Left hindlimb (tissue), 1 donor: ENCODE results near the gene KRTAP13-1.

Source experiments
- DNase-seq: peaks from one replicate; pipeline ENCODE4 v3.0.0-alpha.2; 2018

The KRTAP13-1 gene, protein sequence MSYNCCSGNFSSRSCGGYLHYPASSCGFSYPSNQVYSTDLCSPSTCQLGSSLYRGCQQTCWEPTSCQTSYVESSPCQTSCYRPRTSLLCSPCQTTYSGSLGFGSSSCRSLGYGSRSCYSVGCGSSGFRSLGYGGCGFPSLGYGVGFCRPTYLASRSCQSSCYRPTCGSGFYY

DNA sequence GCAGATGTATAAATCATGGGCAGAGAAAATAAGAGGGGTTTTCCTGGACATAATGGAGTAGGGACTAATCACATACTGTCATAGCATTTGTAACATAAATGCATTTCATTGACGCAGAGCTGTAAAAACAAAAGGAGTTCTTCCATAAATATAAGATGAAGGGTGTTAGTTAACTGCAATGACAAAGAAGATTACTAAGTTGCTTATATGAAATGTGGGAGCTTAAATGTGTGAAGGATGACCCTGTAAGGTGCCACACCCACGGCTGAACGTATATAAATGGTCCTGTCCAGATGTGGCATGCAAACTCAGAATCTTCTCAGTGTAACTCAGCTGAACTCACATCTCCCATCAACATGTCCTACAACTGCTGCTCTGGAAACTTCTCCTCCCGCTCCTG, at the start of gene KRTAP13-1:
Gene KRTAP13-1, plus strand, starts transcription at position 301 of the 400 bp plus-strand sequence. Its CDS starts 56 bp downstream, at position 357.
- no peak for DNase-seq

DNA sequence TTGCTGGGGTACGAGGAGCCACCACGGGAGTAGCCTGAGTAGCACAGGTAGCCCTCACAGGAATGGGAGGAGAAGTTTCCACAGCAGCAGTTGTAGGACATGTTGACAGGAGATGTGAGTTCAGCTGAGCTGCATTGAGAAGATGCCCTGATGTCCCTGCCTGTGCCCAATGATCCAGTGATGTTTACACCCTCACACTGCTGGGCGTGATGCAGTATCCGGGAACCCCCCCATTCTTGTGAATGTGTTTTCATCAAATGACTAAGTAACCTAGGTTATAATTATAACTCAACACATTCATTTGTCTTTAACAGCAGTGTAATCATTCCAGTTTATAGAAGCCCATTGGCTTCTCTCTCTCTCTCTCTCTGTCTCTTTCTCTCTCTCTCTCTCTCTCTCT, 47.3 kb upstream of the KRTAP13-1 start, which contains the start of gene KRTAP23-1:
Gene KRTAP23-1, minus strand, starts transcription at position 101 of the 400 bp plus-strand sequence. Its CDS starts 0 bp downstream, at position 101.
- no peak for DNase-seq

DNA sequence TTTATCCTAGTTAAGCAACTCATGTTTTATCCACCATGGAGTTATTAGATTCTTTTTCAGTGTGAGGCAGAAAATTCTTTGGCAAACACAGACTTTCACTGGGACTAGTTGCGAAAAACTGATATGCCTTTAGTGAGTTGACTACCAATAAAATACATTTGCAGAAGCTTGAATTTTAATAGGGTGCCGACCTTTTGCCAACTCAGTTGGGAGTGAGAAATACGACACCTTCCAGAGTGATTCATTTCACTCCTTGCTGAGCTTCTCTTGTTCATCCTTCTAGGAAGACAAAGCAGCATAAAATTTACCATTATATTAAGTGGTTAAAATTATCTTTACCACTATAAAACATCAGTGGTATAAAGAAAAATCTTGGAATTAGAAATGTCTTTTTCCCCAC, 46.3 kb upstream of the KRTAP13-1 start:
- DNase-seq = no peak

DNA sequence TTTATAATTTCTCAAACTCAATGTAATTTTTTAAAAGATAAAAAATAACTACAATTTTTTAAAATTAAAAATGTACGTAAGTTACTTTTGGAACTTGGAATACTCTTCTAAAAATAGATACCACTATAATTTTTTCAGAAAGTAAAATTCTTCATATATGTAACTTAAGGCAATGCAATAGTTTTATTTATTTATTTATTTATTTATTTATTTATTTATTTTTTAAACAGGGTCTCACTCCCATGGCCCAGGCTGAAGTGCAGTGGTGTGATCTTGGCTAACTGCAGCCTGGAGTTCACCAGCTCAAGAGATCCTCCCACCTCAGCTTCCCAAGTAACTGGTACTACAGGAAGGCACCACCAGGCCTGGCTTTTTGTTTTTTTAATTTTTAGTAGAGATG, 44.3 kb upstream of the KRTAP13-1 start:
- DNase-seq = no peak

DNA sequence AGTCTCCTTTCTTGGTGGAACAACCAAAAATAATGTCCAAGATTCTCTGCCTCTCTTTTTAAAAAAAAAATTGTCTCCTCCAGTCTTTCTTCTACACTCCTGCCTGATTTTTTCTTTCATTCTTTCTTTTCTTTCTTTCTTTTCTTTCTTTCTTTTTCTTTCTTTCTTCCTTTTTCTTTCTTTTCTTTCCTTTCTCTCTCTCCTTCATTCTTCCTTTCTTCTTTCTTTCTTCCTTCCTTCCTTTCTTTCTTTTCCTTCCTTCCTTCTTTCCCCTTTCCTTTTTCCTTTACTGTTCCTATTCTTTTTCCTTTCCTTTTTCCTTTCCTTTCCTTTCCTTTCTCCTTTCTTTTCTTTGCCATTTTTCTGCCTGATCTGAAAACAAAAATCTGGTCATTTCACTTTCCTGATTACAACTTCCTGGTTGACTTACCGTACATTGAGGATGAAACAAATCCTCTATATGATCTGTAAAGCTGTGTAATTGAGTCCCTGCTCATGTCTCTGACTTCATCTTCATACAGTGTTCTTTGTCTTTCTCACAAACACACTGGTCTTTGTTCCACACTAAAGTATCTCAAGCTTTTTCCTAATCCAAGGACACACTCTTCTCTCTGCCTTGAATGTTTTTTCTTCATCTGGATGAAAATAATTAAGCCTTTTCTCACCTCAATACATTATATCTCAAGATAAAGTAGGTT, 41.4 kb upstream of the KRTAP13-1 start:
- DNase-seq = no peak

DNA sequence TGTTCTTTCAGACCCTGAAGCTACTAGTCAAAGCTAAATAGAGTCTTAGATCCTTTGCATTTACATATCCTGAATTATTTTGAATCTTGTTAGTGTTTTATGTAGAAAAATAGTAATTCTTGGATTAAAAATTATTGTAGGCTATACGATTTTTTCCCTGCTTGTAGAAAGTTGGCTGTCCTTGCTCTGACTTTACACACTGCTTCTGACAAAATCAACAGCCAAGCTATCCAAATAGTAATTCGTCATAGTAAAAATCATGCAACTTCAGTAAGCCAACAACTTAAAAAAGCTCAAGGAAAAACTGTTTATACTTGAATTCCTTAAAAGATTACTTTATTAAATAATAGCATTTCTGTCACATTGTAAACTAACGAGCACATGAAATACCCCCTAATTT, 39.9 kb upstream of the KRTAP13-1 start:
- no peak for DNase-seq

DNA sequence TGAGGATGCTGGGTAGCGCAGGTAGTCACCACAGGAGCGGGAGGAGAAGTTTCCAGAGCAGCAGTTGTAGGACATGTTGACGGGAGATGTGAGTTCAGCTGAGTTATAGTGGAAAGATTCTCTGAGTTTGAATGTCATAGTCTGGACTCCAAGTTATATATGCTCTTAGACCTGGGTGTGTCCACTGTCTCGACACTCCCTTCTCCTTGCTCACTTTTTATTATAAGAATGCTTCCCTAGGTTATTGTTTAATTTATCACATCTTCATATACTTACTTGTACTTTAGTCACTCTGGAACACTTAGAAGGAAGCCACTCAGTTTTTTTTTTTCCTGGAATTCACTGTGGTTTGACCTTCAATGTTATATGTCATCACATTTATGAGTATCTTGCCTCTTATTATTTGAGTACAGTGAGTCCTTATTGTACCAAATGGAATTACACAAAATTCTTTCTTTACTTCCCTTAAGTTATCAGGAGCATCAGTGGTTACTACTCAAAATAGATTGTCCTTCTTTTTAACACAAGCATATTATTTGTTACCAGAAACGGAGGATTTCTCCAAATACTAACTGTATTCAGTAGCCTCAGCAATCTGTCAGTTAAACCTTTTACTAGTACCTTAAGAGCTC, 23.6 kb upstream of the KRTAP13-1 start, which contains the start of gene KRTAP13-2:
Gene KRTAP13-2, minus strand, starts transcription at position 133 of the 632 bp plus-strand sequence. Its CDS starts 58 bp downstream, at position 75.
- no peak for DNase-seq

DNA sequence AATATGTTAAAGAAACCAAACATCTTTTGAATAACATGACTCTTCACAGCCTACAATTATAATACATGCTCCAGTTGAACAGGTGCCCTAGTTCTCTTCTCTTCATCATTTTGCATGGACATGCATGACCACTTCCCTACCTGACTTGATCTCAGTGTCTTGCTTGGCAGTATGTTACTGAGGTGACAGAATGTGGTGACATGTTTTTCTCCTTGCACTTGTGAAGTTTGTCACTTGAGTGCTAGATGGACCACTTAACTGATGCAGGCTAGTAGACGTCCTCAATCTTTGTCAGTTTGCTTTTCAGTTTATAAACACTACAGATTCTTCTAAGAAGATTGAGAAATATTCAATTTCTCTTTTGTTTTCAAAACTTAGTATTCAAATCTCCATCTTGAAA, 13.6 kb upstream of the KRTAP13-1 start:
- no peak for DNase-seq

DNA sequence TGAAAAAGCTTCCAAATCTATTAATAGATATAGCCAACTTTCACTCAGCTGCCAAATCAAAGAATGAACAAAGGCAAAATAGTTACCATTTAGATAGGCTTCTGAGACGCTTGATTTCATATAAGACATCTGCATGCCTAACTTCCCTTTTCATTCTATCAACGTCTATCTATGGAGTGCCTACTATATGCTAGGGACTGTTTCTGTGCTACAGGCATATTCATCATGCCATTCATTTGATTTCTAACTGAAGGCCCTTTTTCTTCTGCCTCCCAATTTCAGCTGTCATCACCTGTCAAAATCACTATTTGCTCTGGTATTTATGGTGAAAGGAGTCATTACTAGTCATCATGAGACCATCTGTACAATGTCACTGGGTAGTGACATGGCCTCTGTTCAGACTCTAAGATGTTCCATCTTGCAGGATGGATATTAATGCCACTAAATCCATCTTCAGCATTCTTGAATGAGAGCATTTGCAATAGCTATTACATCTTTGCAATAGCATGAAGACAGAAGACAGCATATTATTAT, 4.3 kb upstream of the KRTAP13-1 start:
- no peak for DNase-seq

DNA sequence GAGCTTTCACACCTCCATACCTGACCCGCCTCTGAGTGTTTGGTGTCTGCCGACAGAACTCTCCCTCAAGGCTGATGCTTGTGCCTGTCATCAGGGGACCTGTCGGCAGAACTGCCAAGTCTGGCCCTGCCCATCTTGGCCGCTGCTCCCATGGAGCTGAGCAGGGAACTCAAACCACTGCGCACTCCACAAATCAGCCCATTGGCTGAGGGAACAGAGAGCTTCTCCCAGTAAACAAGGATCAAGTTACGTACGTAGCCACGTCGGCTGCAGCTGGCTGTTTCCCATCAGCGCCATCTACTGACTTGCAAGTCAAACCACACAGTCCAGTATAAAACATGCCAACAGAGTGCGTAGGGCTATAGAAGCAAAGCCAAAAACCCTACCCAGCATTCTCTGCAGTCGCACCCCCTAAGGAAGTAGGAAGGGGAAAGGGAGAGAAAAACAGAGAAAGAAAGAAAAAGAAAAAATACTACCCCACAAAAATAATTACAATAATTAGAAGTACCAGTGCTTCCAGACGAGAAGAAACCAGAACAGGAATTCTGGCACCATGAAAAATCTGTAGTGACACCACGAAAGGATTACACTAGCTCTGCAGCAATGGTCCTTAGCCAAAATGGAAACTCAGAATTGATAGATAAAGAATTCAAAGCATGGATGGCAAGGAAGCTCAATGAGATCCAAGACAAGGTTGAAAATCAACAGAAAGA, 13.1 kb downstream of the KRTAP13-1 start:
- DNase-seq = peak; percentile 40

DNA sequence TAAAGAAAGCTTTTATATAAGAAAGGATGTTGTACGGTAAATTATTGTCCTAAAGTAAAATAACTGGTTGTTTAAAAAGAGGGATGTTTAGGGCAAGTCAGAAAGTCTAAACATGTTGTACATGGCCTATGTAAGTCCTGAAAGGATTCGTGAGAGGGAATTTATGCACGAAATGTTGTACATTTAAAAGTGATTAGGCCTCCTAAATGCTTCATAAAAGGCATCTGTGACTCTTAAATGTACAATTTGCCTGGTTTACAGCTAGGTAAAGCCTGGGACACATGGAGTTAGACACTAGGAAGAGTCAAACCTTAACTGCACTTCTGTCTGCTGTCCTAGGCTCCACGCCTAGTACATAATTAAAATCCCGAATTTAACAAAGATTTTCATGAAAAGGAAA, 20.2 kb downstream of the KRTAP13-1 start:
- DNase-seq = no peak

DNA sequence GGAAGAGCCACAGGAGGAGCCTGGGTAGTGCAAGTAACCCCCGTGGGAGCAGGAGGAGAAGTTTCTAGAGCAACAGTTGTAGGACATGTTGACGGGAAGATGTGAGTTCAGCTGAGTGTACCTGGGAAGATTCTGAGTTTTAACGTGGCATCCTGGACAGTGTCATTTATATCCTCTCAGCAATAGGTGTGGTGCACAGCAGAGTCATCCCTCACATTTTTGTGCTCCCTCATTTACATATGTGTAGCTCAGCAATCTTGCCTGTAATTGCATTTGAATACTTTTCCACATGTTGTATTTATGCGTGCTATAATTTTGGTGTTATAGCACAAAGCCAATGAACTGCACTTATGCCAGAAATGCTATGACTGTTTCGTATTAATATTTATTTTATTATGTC, 30.0 kb downstream of the KRTAP13-1 start, which contains the start of gene KRTAP13-3:
Gene KRTAP13-3, minus strand, starts transcription at position 101 of the 400 bp plus-strand sequence. Its CDS starts 14 bp downstream, at position 87.
- no peak for DNase-seq

DNA sequence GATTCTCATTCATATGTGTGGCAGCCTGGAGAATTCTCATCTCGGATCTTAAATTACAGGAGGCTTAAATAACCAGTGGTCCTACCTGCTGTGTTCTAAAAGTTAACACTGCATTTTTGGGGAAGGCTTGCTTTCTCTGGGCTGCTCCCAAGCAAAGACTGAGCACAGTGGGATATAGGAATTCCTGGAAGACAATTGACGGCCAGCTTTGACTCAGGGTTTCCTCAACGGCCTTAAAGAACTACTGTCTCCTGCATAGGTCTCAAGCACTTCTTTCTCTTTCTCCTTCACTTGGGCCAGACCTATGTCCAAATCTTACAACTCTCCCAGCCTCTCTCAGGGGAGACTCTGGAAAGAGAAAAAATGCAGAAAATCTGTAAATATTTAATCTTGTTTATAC, 30.9 kb downstream of the KRTAP13-1 start:
- no peak for DNase-seq

DNA sequence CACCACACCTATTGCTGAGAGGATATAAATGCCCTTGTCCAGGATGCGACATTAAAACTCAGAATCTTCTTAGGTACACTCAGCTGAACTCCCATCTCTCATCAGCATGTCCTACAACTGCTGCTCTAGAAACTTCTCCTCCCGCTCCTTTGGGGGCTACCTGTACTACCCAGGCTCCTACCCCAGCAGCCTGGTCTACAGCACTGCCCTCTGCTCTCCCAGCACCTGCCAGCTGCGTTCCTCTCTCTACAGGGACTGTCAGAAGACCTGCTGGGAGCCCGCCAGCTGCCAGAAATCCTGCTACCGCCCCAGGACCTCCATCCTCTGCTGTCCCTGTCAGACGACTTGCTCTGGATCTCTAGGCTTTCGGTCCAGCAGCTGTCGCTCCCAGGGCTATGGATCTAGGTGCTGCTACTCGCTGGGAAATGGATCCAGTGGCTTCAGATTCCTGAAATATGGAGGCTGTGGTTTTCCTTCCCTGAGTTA, 34.4 kb downstream of the KRTAP13-1 start, which contains the start of gene KRTAP13-4:
Gene KRTAP13-4, plus strand, starts transcription at position 51 of the 486 bp plus-strand sequence. Its CDS starts 56 bp downstream, at position 107.
- DNase-seq = no peak

DNA sequence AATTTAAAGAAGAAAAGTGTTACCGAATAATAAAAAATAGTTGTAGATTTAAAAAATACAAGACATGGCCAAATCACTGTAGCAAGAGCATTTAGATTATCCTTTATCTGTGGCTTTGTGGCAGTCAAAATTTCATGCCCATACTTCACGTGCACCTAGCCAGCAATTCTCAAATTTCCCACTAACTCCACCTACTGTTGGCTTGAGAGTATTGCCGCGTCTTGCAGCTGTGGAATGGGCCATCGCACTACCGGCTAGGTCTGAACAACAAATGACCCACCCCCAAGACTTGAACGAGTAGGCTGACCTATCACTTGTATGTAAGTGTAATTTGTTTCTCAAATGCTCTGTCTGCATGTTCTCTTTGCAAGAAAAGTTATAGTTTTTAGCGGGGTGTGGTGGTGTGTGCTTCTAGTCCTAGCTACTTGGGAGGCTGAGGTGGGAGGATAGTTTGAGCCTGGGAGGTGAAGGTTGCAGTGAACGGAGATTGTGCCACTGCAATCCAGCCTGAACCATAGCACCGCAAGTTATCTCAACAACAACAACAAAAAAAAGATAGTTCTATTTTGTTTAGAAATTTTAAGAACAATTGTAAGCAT, 38.3 kb downstream of the KRTAP13-1 start:
- DNase-seq = no peak

DNA sequence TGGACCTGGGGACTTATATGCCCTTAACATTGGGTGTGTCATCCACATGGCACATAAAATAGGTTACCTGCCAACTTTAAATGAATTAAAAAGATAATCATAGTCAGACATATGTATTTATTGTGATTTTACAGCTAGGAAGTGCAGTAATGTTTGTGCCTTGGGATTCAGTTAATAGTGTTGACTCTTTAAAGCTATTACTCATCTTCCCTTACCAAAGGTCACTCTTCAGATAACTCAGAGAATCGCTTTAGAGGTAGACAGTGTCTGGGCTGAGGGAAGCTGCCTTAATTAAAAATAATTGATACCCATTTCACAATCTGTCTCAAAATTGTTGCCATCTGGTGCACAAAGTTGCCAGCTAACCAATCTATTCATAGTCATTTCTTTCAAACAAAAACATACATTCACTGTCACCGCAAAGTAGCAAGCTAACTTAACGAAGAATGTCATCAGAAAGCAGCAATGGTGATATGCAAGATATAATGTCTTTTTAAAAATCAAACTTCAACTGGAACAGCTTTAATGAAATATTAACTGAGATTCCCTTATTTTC, 41.3 kb downstream of the KRTAP13-1 start:
- no peak for DNase-seq

DNA sequence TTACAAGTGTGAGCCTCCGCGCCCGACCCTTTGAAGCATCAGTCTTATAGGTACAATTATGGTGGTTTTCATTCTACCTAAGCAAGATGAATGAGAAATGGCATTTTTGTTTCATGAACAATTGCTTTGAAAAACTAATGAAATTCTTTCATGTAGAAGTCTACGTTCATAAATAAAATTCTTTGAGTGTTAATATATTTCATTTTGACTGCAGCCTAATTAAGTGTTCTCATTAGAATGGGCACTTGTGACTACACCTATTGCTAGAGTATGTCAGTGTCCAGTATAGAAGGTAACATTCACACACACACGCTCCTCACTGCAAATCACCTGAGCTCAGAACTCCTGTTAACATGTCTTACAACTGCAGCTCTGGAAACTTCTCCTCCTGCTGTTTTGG, 44.1 kb downstream of the KRTAP13-1 start, which contains the start of gene KRTAP15-1:
Gene KRTAP15-1, plus strand, starts transcription at position 301 of the 400 bp plus-strand sequence. Its CDS starts 53 bp downstream, at position 354.
- no peak for DNase-seq

DNA sequence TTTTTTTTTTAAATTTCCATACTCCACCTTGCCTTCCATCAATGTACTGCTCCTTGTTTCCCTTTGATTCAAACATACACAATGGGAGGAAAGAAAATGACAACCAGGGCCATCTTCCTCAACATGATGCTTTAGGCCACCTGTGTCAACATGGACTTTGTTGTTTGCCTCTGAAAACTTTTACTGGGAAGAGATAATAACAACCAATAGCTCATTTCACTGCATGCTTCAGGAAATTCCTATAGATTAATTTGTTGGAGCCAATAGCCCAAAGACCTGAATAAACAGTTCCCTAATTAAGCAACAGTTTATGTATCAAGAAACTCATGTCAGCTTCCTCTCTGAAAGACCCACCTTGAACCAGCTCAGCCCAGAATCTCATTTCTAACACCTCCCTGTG, 47.4 kb downstream of the KRTAP13-1 start:
- no peak for DNase-seq

DNA sequence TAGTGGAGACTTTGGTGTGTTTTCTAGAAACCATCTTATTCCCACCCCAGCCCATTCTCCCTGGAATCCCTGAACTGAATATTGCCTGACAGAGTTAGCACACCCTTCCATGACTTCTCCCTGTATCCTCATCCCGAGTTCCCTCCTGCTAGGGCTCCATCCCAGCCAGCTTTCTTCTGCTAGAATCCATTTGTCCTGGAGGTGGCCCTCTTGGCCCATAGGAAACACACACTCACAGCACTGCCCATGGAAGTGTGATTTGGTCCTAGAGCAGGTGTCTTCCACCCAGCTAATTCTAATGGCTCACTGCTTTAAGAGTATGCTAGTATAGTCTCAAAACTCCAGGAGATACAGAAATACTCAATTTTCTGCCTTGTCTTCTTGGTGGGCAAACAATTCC, 48.4 kb downstream of the KRTAP13-1 start:
- DNase-seq = no peak
